ENCODE measurements around the gene ALG12.

- no peak for TF ChIP-seq POLR2A (IDR thresholded peaks at IDR 0.05; ENCODE audit: low read depth, low read length)
- TF ChIP-seq, protein P1, sequence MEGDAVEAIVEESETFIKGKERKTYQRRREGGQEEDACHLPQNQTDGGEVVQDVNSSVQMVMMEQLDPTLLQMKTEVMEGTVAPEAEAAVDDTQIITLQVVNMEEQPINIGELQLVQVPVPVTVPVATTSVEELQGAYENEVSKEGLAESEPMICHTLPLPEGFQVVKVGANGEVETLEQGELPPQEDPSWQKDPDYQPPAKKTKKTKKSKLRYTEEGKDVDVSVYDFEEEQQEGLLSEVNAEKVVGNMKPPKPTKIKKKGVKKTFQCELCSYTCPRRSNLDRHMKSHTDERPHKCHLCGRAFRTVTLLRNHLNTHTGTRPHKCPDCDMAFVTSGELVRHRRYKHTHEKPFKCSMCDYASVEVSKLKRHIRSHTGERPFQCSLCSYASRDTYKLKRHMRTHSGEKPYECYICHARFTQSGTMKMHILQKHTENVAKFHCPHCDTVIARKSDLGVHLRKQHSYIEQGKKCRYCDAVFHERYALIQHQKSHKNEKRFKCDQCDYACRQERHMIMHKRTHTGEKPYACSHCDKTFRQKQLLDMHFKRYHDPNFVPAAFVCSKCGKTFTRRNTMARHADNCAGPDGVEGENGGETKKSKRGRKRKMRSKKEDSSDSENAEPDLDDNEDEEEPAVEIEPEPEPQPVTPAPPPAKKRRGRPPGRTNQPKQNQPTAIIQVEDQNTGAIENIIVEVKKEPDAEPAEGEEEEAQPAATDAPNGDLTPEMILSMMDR (conservative IDR thresholded peaks at IDR 0.05; ENCODE audit: low read depth, low read length): no peak
- TF ChIP-seq RFX5 (IDR thresholded peaks at IDR 0.05; ENCODE audit: low read depth, low read length): no peak
- no peak for TF ChIP-seq CEBPB (IDR thresholded peaks at IDR 0.05; ENCODE audit: low read depth, low read length)
- TF ChIP-seq CHD1 (IDR thresholded peaks at IDR 0.05; ENCODE audit: low read depth, low read length): no peak
These were observed 9.4 kb upstream of the ALG12 start for GRCh38 chr22:49927483-49928184.

Data from IMR-90 (cell line).